Retina (tissue), 1 donor: Measurements from ENCODE around the gene CLEC18B.
"Not testable (repeated sequence)": the region's sequence is repeated elsewhere in the genome, so short reads cannot be mapped to it uniquely, and the experiment has no call there.

Experiments used
- DNase-seq: peaks from one replicate; pipeline ENCODE4 v3.0.0-alpha.2; 2016

Gene CLEC18B

DNA sequence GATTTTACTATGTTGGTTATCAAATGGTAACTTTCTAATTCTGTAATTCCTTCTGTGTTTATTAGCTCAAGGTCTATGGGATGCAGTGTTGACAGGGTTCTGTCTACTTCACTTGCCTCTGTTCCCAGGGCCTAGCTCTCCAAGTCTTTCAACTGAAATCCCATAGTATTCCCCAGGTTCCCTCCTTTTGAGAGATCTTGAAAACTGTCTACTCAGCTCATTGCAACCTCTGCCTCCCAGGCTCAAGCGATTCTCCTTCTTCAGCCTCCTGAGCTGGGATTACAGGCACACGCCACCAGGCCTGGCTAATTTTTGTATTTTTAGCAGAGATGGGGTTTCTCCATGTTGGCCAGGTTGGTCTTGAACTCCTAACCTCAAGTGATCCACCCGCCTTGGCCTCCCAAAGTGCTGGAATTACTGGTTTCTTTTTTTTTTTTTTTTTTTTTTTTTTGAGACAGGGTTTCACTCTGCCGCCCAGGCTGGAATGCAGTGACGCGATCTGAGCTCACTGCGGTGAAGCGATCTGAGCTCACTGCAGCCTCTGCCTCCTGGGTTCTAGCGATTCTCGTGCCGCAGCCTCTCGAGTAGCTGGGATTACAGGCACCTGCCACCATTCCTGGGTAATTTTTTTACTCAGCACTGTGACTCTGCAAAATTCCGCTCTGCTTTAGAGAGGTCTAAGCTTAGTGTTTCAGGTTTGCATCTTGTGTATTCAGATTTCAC, 22.5 kb upstream of the CLEC18B start:
- not testable (repeated sequence) for DNase-seq

- DNase-seq: no peak
Measured at GRCh38 chr16:74439685-74440084, 18.4 kb upstream of the CLEC18B start.

DNA sequence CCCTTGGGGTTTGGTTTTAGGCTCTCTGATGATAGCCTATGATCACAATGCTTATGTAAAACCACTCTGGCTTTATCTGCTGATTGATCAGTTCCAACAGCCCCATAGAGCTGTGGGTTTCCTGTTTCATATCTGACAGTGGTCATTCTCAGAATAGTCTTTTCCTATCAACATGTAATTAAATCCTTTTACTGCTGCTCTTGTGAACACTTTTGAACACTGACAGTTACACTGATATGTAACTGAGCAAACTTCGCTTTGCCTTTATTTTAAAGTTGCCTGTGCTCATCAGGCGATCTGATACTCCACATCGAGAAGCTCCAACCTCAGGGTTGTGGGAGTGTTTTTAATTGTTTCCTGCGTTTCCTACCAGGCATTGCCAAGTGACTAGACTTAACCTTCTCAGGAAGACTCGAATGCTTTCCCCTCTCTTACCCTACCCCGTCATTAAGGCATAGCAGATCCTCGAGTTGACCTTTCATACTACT, 17.3 kb upstream of the CLEC18B start:
- DNase-seq: no peak

GRCh38 chr16:74431516-74431915, 10.2 kb upstream of the CLEC18B start:
- DNase-seq: no peak

DNA sequence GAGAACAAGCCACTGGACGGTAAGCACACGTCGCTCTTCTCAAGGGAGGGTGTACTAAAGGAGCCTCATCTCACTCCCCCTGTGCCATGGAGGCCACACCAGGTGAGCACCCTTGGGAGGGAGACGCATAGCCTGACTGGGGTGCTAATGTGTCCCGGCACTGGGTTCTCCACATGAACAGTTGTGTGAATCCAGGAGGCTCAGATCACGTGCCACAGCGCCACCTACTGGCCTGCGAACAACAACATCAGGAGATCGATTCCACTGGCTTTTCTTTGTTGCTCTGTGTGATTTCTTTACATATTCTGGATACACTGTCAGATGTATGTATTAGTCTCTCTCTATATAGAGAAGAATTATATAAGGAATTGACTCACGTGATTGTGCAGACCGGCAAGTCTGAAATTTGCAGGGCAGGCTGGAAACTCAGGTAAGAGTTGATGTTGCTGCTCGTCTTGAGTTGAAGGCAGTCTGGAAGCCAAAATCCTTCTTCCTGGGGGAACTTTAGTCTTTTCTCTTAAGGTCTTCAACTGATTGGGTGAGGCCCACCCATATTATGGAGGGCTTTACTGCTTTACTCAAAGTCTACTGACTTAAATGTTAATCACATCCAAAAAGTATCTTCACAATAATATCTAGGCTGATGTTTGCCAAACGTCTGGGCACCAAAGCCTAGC, 8.9 kb upstream of the CLEC18B start:
- peak; percentile 67 for DNase-seq

- DNase-seq: not testable (repeated sequence)
Measured at GRCh38 chr16:74428493-74428892, 7.2 kb upstream of the CLEC18B start.

- DNase-seq: not testable (repeated sequence)
Measured at GRCh38 chr16:74425751-74426150, 4.5 kb upstream of the CLEC18B start.

DNA sequence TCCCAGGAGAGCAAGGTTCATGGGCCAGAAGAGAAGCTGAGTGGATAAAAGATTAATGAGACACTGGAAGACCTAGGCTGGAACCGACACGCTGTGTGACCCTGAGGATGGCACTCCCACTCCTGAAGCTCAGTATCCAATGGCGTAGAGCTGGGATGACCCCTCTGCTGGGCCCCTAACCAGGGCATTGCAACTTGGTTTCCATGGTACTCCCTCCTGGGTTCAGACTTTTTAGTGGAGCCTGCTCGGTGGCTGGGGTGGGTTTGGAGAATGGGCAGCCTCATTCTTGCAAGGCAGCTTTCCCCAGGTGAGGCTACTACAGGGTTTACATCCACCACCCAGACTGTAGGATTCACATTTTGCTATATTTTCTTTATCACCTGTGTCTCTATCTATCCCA, 2.4 kb upstream of the CLEC18B start:
- not testable (repeated sequence) for DNase-seq

DNA sequence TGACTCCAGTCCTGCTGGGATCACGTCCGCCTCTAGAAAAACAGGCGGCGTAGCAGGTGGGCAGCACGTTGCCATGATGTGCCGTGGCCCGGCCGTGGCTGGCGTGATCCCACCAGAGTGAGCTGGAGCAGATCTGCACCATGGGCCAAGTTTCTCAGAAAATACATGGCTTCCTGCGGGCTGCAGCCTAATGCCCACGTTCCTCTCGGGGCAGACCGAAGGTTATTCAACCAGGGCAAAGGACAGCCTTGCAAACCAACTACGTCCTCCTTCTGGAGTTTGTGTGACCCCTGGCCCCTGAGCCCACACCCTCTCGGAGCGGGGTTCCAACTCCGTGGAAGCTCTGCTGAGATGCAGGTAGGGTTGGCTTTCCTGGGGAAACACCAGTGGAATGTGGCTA, 808 bp upstream of the CLEC18B start:
- peak; percentile 24 for DNase-seq

DNA sequence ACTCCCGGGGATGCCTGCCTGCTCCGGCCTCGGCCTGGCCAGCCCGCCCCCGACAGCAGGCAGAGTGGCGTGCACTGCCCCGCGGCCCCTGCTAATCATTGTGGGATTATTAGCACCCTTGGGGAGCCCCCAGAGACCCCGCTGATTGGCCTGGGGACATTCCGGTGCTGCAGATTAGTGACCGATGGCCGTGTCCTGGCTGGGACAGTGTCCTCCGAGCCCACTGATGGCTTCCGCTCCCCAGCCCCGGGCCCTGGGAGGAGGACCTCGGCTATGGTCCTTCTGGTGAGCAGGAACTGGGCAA, 156 bp upstream of the CLEC18B start:
- DNase-seq: not testable (repeated sequence)

GRCh38 chr16:74419811-74420210, 1.5 kb downstream of the CLEC18B start:
- not testable (repeated sequence) for DNase-seq

DNA sequence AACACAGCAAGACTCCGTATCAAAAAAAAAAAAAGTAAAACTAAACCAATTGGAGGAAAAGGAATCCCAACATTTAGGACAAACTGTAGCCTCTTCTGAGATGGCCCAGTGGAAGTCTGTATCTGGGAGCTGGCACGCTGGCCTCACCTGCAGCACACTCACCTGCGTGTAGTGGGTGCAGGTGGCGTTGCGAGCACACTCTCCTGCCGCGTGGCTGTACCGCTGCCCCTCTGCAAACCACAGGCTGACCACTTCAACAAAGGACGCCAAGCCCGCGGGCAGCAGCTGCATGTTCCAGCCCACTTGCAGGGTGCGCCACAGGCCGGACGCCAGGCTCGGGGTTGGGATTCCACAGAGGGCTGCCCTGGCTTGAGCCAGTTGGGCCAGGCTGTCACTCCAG, 3.4 kb downstream of the CLEC18B start:
- DNase-seq: not testable (repeated sequence)

DNA sequence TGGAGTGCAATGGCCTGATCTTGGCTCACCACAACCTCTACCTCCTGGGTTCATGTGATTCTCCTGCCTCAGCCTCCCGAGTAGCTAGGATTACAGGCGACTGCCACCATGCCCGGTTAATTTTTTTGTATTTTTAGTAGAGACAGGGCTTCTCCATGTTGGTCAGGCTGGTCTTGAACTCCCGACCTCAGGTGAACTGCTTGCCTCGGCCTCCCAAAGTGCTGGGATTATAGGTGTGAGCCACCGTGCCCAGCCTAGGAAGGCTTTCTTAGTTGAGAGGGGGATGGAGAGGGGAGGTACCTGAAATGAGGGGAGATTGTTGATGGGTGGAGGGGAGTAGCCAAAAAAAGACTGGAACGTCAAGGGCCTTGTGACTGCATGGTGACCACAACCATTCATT, 7.4 kb downstream of the CLEC18B start:
- DNase-seq: not testable (repeated sequence)

- DNase-seq: not testable (repeated sequence)
Measured at GRCh38 chr16:74413485-74413884, 7.8 kb downstream of the CLEC18B start.

- not testable (repeated sequence) for DNase-seq
Measured at GRCh38 chr16:74412775-74413390, 8.4 kb downstream of the CLEC18B start.

DNA sequence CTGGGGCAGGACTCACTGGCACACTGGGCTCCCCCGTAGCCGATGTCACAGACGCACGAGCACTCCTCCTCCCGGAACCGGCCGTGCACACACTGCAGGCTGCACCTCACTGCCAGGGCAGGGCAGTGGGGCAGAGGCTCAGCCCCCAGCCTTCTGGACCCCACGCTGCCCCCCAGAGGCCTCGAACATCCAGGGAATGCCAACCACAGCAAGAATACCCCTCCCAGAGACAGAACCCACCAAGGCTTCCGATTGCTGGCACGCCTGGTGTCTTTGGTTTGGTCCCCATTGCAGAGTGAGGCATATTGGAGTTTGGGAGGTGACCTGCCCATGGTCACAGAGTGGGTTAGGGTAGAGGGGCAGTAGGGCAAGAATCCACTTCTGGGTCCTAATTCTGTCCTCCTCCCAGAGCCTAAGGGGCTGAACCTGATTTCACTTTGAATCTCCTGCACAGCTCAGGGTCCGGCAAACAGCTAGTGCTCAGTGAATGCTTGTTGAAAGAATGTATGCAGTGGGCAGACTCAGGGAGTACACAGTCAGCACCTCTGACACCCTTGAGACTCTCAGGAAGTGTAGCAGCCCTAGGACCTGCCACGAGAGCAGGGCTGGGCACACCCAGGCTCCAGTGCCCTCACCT, 9.0 kb downstream of the CLEC18B start:
- not testable (repeated sequence) for DNase-seq

DNA sequence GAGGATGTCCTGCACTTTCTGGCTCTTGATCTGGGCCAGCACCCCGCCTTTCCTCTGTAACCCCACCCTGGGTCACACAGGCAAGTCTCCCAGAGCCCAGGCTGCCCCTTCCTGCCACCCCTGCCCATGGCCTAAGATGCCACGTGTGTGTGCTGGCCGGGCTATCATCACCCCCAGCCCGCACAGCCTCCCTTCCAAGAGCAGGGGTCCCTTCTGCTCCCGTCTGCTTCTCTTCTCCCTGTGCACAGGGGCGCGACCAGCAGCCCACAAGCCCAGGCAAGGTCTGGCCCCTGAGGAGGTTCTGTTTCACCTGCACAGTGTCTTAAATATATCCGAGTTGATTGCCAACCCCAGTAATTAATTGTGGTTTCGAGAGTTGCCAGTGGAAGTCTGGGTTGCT, 10.3 kb downstream of the CLEC18B start:
- DNase-seq: not testable (repeated sequence)

DNA sequence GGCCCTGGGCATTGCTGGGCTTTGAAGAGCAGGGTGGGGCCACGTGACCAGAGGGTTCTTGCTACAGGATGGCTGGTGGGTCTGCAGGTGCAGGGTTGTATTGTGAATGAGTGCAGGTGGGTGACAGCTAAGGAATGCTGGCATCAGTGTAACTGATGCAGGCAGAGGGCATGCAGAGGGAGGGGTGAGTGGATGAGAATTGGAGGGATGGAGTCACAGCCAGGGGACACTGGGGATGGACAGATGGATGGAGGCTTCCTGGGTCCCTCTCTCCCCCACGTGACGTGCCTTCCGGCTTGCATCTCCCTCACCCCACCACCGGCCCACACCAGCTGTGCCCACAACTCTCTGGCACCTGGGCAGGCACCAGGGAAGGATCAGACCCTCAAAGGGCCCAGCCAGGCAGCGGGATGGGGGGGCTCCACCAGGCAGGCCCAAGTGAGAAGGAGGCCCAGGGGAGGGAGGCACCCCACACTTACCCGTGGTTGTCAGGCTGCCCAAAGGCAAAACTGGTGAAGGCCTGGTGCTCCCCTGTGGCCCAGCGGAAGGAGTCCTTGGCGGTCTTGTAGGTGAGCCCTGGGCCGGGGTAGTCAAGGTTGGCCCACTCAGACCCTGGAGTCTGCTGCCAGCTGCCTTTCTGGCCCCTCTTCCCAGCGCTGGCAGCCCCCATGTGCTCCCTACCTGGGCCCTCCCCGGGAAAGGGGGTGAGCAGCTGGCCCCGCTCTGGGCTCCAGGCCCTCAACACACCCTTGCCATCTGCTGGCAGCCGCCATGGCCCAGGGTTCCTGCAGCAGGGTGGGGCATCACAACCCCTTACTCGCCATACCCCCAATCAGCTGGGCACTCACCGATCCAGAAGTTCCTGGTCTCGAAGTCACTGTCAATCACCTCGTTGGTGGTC, 11.0 kb downstream of the CLEC18B start:
- not testable (repeated sequence) for DNase-seq

- DNase-seq: not testable (repeated sequence)
Measured at GRCh38 chr16:74409185-74409981, 11.9 kb downstream of the CLEC18B start.

GRCh38 chr16:74407362-74407705, 13.9 kb downstream of the CLEC18B start:
- peak; percentile 85 for DNase-seq

GRCh38 chr16:74406600-74407361, 14.5 kb downstream of the CLEC18B start:
- DNase-seq: not testable (repeated sequence)
